ENCODE measurements around the gene BTBD9. TPM values are rescaled to one million over a fixed set of nuclear protein-coding genes. Genes with fewer than 3 reads are reported as not detected.

The BTBD9 gene
- total and polyA plus RNA-seq, 9 of the 15 experiments (the other 6 are each of a cell fraction or from before 2014, with no cell fraction given): 0.08 to 1.6 (median 0.58) TPM

- TF ChIP-seq, protein P1, sequence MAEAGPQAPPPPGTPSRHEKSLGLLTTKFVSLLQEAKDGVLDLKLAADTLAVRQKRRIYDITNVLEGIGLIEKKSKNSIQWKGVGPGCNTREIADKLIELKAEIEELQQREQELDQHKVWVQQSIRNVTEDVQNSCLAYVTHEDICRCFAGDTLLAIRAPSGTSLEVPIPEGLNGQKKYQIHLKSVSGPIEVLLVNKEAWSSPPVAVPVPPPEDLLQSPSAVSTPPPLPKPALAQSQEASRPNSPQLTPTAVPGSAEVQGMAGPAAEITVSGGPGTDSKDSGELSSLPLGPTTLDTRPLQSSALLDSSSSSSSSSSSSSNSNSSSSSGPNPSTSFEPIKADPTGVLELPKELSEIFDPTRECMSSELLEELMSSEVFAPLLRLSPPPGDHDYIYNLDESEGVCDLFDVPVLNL (CRISPR knock-in tag; IDR thresholded peaks at IDR 0.05; ENCODE audit: low read depth): no peak
- TF ChIP-seq, protein P2, sequence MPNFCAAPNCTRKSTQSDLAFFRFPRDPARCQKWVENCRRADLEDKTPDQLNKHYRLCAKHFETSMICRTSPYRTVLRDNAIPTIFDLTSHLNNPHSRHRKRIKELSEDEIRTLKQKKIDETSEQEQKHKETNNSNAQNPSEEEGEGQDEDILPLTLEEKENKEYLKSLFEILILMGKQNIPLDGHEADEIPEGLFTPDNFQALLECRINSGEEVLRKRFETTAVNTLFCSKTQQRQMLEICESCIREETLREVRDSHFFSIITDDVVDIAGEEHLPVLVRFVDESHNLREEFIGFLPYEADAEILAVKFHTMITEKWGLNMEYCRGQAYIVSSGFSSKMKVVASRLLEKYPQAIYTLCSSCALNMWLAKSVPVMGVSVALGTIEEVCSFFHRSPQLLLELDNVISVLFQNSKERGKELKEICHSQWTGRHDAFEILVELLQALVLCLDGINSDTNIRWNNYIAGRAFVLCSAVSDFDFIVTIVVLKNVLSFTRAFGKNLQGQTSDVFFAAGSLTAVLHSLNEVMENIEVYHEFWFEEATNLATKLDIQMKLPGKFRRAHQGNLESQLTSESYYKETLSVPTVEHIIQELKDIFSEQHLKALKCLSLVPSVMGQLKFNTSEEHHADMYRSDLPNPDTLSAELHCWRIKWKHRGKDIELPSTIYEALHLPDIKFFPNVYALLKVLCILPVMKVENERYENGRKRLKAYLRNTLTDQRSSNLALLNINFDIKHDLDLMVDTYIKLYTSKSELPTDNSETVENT (CRISPR knock-in tag; IDR thresholded peaks at IDR 0.05): no peak
These were observed 172.2 kb downstream of the BTBD9 start (continued) for GRCh38 chr6:38467566-38467965.

GRCh38 chr6:38460186-38460585 lies 179.5 kb downstream of the BTBD9 start:
- ATAC-seq: no peak

More at GRCh38 chr6:38460186-38460585, 179.5 kb downstream of the BTBD9 start:
- H3K4me2 ChIP-seq (ENCODE audit: insufficient read depth, low read length): no peak overlapping the region
- H3K27me3 ChIP-seq (ENCODE audit: control insufficient read depth in 2 of 2, insufficient read depth in 2 of 2, low read length in 2 of 2): peaks cover 0 to 4% of the 10 kb centered on the region in 2 experiments; a peak in 2 of 5 replicates
- no peak overlapping the region for H3K27ac ChIP-seq (ENCODE audit: extremely low read depth, low read depth, low read length)
- no peak overlapping the region for H3K4me3 ChIP-seq
- BruUV-seq (replicated peaks): no TSS peak
- TF ChIP-seq MIER1 (IDR thresholded peaks at IDR 0.05; ENCODE audit: low read depth) (no peak), THRAP3 (IDR thresholded peaks at IDR 0.05; ENCODE audit: borderline replicate concordance) (no peak), SUPT5H (IDR thresholded peaks at IDR 0.05) (no peak), ZFX (CRISPR knock-in tag; IDR thresholded peaks at IDR 0.05) (no peak), NCOA1 (IDR thresholded peaks at IDR 0.05; ENCODE audit: low read depth) (no peak), TAL1 (IDR thresholded peaks at IDR 0.05) (no peak), MEF2A (IDR thresholded peaks at IDR 0.05; ENCODE audit: control insufficient read depth, low read depth, low read length) (no peak), TEAD2 (tag; IDR thresholded peaks at IDR 0.05) (no peak), RBBP5 (IDR thresholded peaks at IDR 0.05; ENCODE audit: borderline replicate concordance, insufficient read depth, low read length, poor library complexity, severe bottlenecking) (no peak)
- TF ChIP-seq, protein P3, sequence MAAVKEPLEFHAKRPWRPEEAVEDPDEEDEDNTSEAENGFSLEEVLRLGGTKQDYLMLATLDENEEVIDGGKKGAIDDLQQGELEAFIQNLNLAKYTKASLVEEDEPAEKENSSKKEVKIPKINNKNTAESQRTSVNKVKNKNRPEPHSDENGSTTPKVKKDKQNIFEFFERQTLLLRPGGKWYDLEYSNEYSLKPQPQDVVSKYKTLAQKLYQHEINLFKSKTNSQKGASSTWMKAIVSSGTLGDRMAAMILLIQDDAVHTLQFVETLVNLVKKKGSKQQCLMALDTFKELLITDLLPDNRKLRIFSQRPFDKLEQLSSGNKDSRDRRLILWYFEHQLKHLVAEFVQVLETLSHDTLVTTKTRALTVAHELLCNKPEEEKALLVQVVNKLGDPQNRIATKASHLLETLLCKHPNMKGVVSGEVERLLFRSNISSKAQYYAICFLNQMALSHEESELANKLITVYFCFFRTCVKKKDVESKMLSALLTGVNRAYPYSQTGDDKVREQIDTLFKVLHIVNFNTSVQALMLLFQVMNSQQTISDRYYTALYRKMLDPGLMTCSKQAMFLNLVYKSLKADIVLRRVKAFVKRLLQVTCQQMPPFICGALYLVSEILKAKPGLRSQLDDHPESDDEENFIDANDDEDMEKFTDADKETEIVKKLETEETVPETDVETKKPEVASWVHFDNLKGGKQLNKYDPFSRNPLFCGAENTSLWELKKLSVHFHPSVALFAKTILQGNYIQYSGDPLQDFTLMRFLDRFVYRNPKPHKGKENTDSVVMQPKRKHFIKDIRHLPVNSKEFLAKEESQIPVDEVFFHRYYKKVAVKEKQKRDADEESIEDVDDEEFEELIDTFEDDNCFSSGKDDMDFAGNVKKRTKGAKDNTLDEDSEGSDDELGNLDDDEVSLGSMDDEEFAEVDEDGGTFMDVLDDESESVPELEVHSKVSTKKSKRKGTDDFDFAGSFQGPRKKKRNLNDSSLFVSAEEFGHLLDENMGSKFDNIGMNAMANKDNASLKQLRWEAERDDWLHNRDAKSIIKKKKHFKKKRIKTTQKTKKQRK (IDR thresholded peaks at IDR 0.05; ENCODE audit: borderline replicate concordance, low read depth, low read length): no peak
- DNase-seq (ENCODE audit: extremely low read depth in 1 of 4, low spot score in 3 of 4): no peak
- in situ Hi-C loops (cut with MboI) (no loop called here), intact Hi-C loops (cut with micrococcal nuclease) (no loop called here)
- ChIA-PET CTCF (ENCODE audit: low intra/inter-chr PET ratio) (no interaction called here), POLR2A (interaction anchor here (0.6 to 1.5 kb wide), 2 partner anchors 12 to 24 kb away, joined by 3 to 5 read pairs; no protein-coding TSS in a partner anchor)
- no peaks in the 10 kb centered on the region for H3K4me1 ChIP-seq (replicated peaks in 1 of 2; ENCODE audit: control insufficient read depth in 2 of 2, insufficient read depth in 2 of 2, low read length in 2 of 2)
- no peaks in the 10 kb centered on the region for H3K9me1 ChIP-seq (ENCODE audit: control insufficient read depth, insufficient read depth, low read length)
- H3K36me3 ChIP-seq (ENCODE audit: control insufficient read depth, insufficient read depth, low read length): no peaks in the 10 kb centered on the region
- no peaks in the 10 kb centered on the region for H3K79me2 ChIP-seq (ENCODE audit: control insufficient read depth, insufficient read depth, low read length)
- no peak overlapping the region for H2AFZ ChIP-seq (ENCODE audit: low read depth, low read length)
- no peak overlapping the region for H3K9ac ChIP-seq (ENCODE audit: insufficient read depth in 1 of 2, low read depth in 2 of 2, low read length in 2 of 2)
- H4K20me1 ChIP-seq (replicated peaks; ENCODE audit: control insufficient read depth, insufficient read depth, low read length): no peaks in the 10 kb centered on the region
- H3K9me3 ChIP-seq (replicated peaks; ENCODE audit: control insufficient read depth, insufficient read depth, low read depth, low read length): no peaks in the 10 kb centered on the region; the same call in 1 of the 2 replicates
- WGBS (ENCODE audit: insufficient coverage, low coverage, missing lambda C conversion rate): 0% methylated on average over 3 of the region's 3 CpGs
- FAIRE-seq: peak; percentile 62
